Measurements from ENCODE around the gene NPIPA2.
"Not testable (repeated sequence)": the region's sequence is repeated elsewhere in the genome, so short reads cannot be mapped to it uniquely, and the experiment has no call there.

DNA sequence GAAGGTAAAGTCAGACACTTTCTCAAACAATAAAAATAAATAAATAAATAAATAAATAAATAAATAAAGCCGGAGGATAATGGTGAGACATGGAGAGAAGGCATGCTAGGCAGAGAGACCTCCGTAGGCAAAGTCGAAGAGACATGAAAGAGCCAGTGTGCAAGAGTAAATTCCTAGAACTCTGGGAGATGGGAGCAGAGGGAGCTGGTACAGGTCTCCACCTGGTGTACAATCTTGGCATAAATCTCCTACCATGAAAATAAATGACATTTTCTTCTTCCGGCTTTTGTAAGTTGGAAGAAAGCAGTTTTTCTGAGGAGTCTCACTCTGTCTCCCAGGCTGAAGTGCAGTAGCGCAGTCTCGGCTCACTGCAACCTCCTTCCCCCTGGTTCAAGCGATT is 40.5 kb upstream of the NPIPA2 start:
- TF ChIP-seq, protein P1, sequence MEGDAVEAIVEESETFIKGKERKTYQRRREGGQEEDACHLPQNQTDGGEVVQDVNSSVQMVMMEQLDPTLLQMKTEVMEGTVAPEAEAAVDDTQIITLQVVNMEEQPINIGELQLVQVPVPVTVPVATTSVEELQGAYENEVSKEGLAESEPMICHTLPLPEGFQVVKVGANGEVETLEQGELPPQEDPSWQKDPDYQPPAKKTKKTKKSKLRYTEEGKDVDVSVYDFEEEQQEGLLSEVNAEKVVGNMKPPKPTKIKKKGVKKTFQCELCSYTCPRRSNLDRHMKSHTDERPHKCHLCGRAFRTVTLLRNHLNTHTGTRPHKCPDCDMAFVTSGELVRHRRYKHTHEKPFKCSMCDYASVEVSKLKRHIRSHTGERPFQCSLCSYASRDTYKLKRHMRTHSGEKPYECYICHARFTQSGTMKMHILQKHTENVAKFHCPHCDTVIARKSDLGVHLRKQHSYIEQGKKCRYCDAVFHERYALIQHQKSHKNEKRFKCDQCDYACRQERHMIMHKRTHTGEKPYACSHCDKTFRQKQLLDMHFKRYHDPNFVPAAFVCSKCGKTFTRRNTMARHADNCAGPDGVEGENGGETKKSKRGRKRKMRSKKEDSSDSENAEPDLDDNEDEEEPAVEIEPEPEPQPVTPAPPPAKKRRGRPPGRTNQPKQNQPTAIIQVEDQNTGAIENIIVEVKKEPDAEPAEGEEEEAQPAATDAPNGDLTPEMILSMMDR (conservative IDR thresholded peaks at IDR 0.05 in 1 of 2, IDR thresholded peaks at IDR 0.05 in 1 of 2; ENCODE audit: low read depth in 1 of 2, low read length in 2 of 2): not testable (repeated sequence)
- not testable (repeated sequence) for TF ChIP-seq EZH2 (IDR thresholded peaks at IDR 0.05; ENCODE audit: low read length, missing control alignments)
